NCI-H2081 (cell line): ENCODE data around the gene PROX1.
A peak's percentile ranks its signal among the peaks of the same experiment; 100 is the strongest.

Experiments
- DNase-seq, 2 experiments: peaks; one replicate each; lab custom pipeline; 2025; lab: John Stamatoyannopoulos, UW

PROX1 gene

GRCh38 chr1:213987927-213988506, at the start of gene PROX1:
TSS of gene PROX1 (plus strand) at chr1:213987973. CDS start at chr1:213996536, 8,563 bp downstream.
- peak; percentile 43 to 66 for DNase-seq

- DNase-seq = no peak
These were observed 49.0 kb upstream of the PROX1 start for GRCh38 chr1:213938776-213939175.

- no peak for DNase-seq
These were observed 47.9 kb upstream of the PROX1 start for GRCh38 chr1:213939888-213940287.

GRCh38 chr1:213940947-213941346, 46.8 kb upstream of the PROX1 start:
- no peak for DNase-seq

- no peak for DNase-seq
These were observed 45.7 kb upstream of the PROX1 start for GRCh38 chr1:213942061-213942460.

- peak; percentile 47 to 77 for DNase-seq
These were observed 40.5 kb upstream of the PROX1 start for GRCh38 chr1:213947200-213947801.

GRCh38 chr1:213951876-213952275, 35.9 kb upstream of the PROX1 start:
- no peak for DNase-seq

GRCh38 chr1:213953806-213954205, 34.0 kb upstream of the PROX1 start:
- DNase-seq = no peak

GRCh38 chr1:213956295-213956770, 31.4 kb upstream of the PROX1 start:
- DNase-seq = no peak

GRCh38 chr1:213958346-213958745, 29.4 kb upstream of the PROX1 start:
- DNase-seq = no peak

- DNase-seq = no peak
These were observed 26.8 kb upstream of the PROX1 start for GRCh38 chr1:213960963-213961362.

GRCh38 chr1:213962508-213962907, 25.3 kb upstream of the PROX1 start:
- DNase-seq = no peak

- DNase-seq = no peak
These were observed 21.7 kb upstream of the PROX1 start for GRCh38 chr1:213966122-213966521.

GRCh38 chr1:213968146-213968825, 19.5 kb upstream of the PROX1 start:
- DNase-seq = no peak

GRCh38 chr1:213969958-213970555, 17.7 kb upstream of the PROX1 start:
- no peak for DNase-seq

GRCh38 chr1:213972141-213972540, 15.6 kb upstream of the PROX1 start:
- no peak for DNase-seq

GRCh38 chr1:213973129-213973528, 14.6 kb upstream of the PROX1 start:
- DNase-seq = no peak

GRCh38 chr1:213976665-213977485, 10.9 kb upstream of the PROX1 start:
- no peak for DNase-seq

- peak in 1 of 2 experiments; percentile 25 for DNase-seq
These were observed 10.3 kb upstream of the PROX1 start for GRCh38 chr1:213977486-213977842.

- no peak for DNase-seq
These were observed 9.9 kb upstream of the PROX1 start for GRCh38 chr1:213977909-213978308.

- no peak for DNase-seq
These were observed 7.8 kb upstream of the PROX1 start for GRCh38 chr1:213979751-213980586.
